ENCODE data around the gene PXMP2.
"Not testable (repeated sequence)": the region's sequence is repeated elsewhere in the genome, so short reads cannot be mapped to it uniquely, and the experiment has no call there.

The PXMP2 gene

DNA sequence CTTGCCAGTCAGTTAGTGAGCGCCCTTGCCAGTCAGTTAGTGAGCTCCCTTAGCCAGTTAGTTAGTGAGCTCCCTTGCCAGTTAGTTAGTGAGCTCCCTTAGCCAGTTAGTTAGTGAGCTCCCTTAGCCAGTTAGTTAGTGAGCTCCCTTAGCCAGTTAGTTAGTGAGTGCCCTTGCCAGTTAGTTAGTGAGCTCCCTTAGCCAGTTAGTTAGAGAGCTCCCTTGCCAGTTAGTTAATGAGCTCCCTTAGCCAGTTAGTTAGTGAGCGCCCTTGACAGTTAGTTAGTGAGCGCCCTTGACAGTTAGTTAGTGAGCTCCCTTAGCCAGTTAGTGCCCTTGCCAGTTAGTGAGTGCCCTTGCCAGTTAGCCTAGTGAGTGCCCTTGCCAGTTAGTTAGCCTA is 7.5 kb downstream of the PXMP2 start:
- not testable (repeated sequence) for DNase-seq (ENCODE audit: low read depth)

DNA sequence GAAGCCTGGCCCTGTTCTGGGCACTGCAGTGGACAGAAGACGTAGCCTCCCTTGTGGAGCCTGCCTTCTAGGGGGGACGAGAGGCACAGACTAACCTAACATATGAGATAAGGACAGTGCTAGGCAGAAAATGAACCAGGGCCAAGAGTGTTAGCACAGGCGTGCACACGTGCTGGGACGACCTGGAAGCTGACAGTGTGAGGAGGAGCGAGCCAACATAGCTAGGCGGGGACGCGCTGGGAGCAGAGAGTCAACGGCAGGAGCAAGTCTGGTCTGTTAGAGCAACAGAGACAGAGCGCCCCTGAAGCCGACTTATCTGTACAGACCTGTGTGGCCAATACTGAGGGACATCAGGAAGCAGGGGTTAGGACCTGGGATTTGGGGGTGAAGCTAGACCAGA is 8.0 kb downstream of the PXMP2 start:
- DNase-seq (ENCODE audit: low read depth) = no peak

DNA sequence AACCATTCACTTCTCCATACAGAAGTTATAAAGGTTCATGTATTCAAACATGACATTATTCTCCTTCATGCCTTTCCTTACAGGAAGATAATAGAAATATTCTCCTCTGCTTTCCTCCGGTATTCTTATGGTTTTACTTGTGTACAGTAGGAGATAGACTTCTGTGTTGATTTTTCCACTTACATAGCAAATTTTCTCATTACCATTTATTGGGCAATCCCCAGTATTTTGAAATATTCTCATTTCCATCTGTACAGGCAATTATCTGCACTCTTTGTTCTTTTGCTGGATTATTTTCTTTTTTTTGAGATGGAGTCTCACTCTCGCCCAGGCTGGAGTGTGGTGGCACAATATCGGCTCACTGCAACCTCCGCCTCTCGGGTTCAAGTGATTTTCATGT is 11.0 kb downstream of the PXMP2 start:
- DNase-seq (ENCODE audit: low read depth) = no peak

DNA sequence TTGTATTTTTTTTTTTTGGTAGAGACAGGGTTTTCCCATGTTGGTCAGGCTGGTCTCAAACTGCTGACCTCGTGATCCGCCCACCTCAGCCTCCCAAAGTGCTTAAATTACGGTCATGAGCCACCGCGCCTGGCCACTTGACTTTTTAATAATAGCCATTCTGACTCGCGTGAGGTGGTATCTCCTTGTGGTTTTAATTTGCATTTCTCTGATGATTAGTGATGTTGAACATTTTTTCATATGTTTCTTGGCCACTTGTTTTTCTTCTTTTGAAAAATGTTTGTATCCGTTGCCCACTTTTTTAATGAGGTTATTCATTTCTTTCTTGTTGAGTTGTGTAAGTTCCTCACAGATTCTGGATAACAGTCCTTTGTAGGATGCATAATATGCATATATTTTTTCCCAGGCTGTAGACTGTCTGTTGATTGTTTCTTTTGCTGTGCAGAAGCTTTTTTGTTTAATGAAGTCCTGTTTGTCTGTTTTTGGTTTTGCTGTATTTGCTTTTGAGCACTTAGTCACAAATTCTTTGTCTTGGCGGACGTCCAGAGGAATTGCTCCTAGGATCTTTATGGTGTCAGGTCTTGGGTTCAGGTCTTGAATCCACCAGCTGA is 12.9 kb downstream of the PXMP2 start:
- DNase-seq (ENCODE audit: low read depth) = no peak

DNA sequence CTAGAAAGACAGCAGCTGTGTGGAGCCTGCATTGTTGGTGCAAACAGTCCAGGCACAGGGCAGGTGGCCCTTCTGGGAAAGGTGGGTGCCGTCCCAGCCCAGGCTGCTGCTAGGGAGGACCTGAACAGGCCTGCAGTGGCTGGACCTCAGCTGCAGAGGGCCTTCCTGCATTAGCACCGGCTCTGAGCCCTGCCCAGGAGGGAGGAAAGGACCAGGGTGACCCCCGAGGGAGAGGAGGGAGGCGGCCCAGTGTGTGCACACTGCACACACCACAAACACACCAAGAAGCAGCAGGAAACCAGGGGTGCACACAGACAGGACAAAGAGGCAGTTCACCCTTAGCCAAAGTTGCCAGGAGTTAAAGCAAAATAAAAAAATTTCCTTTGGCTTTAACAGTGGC is 15.3 kb downstream of the PXMP2 start:
- DNase-seq (ENCODE audit: low read depth) = no peak

DNA sequence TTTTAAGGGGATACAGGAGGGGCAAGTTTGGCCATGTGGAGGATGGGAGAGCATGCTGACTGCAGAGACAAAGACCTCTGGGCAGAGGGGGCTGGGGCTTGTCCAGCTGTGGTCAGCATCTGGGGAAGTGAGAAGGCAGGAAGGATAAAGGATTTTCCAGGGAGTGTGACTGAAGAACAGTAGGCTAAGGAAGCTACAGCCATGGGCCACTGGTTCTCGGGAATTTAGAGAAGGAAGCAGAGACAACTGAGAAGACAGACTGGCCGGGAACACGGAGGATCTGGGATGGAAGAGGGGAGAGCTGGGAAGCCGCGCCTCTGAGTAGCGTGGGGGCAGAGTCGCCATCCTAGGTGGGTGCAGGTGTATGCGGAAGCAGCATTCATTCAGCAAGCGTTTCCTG is 16.3 kb downstream of the PXMP2 start:
- no peak for DNase-seq (ENCODE audit: low read depth)

DNA sequence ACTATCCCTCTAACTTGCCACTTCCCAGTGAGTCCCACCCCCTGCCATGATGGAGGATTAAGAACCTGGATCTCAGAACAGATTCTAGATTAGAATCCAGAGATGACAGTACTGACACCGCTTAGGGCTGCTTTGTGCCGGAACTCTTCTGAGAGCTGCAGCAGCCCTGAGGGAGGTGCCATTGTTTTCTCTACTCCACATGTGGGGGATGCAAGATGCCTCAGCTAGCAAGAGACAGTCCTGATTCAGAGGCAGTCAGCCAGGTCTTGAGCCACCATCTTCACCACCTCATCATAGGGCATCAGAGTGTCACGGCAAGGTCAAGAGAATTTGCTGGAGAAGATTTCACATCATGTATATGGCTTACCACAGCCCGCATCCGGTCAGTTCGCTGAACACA is 19.9 kb downstream of the PXMP2 start:
- no peak for DNase-seq (ENCODE audit: low read depth)

DNA sequence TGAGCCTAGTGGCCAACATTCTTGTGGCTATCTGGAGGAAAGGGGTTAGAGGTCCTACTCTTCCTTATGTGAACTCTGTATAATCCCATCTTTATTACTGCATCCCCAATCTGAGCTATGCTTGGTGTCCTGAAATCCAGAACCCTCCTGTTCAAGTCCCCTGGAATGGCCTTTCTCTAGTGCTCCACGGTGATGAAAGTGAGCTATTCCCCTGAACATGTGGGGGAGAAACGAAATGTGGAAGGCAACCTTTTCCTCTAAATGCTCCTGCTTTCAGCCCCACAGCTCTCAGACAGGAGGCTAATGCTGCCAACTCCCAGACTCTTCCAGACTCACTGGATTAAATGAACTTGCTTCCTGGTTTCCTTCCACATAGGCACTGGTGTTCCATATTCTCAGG is 20.8 kb downstream of the PXMP2 start:
- DNase-seq (ENCODE audit: low read depth) = no peak

DNA sequence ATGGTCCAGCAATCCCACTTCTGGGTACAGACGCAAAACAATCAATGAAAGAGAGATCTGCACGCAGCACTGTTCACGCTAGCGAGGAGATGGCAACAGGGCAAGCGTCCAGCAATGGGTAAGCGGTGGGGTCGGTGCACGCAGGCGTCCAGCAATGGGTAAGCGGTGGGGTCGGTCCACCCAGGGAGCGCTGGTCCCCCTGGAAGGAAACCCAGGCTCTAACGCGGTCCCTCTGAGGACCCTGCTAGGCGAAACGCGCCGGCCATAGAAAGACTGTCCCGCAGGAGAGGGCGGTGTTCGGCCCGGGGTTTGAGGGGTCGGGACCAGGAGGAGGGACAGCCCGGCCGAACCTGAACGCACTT is 22.6 kb downstream of the PXMP2 start:
- DNase-seq (ENCODE audit: low read depth) = no peak

DNA sequence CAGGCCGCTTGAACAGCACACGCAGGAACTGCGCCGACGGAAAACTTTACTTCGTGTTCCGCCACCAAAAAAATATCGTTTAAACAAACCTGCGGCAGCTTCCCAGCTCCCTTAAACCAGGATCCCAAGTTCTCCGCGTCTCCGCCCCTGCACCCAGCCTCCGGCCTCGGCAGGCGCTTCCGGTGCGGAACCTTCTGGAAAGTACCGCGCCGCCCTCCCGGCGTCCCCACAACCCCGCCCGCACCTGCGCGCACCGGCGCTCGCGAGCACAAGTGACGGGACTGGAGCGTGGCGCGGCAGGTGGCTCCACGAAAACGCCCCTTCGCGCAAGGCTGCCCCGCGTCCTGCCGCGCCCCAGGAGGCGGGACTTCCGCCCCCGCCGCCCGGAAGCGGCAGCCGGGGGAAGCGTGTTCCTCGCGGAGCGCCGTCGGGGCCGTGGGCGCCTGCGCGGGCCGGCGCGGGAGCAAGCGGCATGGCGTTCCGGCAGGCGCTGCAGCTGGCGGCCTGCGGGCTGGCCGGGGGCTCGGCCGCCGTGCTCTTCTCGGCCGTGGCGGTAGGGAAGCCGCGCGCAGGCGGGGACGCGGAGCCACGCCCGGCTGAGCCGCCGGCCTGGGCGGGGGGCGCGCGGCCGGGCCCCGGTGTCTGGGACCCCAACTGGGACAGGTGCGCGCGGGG is 23.2 kb downstream of the PXMP2 start, which contains the start of gene PGAM5:
TSS of gene PGAM5 (plus strand) at position 438 of the 675 bp plus-strand sequence. CDS start at position 473, 35 bp downstream.
- peak; percentile 31 for DNase-seq (ENCODE audit: low read depth)

DNA sequence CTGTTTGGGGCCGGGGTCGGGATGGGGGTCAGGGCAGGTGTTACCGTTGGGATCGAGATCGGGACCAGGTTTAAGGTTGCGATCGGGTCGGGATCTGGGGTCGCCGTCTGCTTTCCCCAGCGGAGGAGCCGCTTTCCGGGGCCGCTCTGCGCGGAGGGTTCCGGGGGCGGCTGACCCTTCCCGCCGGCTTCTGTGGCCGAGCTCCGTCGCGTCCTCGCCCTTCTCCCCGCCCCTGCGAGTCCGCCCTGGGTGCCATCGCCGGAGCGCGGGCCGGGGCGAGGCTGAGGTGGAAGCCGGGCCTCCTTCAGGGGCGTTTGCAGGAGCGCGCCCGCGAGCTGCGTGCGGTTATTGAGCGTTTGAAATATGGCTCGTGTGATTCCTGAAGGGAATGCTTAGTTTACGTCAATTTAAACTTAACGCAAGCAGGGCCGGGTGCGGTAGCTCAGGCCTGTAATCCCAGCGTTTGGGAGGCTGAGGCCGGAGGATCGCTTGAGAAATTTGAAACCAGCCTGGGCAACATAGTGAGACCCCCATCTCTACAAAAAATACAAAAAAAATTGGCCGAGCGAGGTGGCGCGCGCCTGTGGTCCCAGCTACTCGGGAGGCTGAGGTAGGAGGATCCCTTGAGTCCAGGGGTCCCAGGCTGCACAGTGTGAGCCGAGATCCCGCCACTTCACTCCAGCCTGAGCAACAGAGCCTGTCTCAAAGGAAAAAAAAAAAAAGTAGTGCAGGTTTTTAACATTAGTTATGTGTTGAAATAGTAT is 23.9 kb downstream of the PXMP2 start:
- DNase-seq (ENCODE audit: low read depth) = no peak

DNA sequence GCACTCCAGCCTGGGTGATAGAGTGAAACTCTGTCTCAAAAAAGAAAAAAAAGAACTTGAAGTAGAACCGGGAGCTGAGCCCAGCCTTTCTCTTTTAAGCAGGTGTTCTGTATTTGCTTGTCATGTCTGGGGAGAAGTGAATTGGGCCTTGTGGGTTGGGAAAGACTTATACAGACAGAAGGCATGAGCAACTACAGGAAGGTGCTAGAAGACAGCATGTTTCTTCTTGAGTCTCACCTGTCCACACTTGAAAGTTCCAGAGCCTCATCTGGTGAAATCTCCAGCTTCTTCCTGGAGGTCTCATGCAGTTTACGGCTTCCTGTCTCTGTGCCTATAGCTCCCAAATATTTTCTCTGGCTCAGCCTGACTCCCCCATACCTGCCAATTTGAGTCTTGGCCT is 25.7 kb downstream of the PXMP2 start:
- no peak for DNase-seq (ENCODE audit: low read depth)

DNA sequence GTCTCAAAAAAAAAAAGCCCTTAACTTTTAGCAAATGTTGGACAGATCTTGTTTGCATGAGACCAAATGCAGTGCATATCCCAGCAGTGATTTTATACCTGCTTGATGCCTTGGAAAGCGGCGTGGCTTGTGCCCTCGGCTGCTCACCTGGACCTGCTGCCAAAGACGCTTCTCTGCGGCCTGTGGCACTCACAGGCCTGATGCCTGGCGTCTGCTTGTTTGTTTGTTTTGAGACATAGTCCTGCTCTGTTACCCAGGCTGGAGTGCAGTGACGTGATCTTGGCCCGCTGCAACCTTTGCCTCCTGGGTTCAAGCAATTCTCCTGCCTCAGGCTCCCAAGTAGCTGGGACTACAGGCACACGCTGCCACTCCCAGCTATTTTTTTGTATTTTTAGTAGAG is 28.5 kb downstream of the PXMP2 start:
- DNase-seq (ENCODE audit: low read depth) = no peak

DNA sequence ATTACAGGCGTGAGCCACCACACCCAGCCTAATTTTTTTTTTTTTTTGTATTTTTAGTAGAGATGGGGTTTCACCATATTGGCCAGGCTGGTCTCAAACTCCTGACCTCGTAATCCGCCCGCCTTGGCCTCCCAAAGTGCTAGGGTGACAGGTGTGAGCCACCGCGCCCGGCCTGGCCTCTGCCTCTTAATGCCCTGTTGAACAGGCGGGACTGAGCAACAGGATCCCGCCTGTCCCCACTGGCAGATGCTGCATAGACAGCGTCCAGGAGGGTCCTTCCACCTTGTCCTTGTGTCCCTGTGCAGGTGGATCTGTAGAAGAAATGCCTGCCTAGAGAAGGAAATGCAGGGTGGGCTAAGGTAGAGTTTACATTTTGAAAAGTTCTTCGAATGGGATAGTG is 29.0 kb downstream of the PXMP2 start:
- no peak for DNase-seq (ENCODE audit: low read depth)

DNA sequence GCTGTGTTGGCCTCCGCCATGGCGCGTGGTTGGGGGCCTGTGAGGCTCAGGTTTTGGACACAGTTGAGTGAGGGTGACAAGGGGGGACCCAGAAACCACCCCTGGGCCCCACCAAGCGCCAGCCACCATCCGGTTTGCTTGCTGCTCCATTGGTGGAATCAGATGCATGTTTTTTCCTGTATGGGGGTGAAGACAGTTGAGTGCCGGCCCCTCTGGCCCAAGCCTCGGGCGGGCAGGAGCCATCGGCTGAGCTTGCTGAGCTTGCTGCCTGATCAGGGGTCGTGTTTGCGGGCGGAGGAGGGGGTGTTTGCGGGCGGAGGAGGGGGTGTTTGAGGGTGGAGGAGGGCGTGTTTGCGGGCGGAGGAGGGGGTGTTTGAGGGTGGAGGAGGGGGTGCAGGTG is 29.6 kb downstream of the PXMP2 start:
- DNase-seq (ENCODE audit: low read depth) = no peak

DNA sequence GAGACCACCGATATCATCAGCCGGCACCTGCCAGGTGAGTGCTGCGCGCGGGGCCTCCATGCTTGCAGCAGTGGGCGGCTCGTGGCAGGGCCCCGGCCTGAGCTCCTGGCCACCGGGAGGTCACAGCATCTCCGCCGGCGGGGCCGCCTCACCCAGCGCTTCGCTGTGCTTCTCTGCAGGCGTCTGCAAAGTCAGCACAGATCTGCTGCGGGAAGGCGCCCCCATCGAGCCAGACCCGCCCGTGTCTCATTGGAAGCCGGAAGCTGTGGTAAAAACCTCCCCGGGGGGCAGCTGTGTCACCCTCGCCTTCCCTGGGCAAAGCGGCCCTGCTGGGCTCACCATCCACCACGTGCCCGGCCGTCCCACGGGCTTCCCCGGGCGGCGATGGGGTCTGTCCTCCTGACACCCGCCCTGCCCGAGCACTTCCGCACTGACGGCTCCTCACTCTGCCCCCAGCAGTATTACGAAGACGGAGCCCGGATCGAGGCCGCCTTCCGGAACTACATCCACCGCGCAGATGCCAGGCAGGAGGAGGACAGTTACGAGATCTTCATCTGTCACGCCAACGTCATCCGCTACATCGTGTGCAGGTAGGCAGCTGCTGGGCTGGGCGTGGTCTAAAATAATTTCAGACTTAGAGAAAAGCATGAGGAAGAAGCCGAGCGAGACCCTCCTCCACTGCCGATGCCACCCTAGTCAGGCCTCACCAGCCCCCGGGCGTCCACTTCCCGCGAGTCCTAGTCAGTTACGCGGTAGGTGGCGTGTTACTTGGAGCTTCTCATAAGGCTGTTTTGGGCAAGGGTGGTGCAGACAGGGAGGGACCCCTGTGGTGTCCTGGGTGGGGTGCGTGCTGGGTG is 30.4 kb downstream of the PXMP2 start:
- no peak for DNase-seq (ENCODE audit: low read depth)

DNA sequence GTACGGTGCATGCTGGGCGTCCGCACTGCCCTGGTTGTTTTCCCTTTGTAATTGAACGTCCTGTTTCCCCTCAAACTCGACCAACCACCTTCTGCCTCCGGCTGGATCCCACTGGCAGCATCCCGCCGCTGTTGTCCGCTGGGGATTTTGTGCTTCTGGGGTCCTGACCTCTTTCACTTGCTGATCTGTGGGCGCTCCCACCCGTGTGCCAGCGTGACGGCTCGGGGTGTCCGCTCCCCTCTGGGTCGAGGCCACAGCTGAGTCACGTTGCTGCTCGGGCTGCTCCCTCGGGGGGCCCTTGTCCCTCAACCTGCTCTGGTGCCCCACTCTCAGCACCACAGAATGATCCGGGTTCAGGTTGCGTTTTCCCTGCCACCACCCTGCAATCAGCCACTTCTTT is 31.3 kb downstream of the PXMP2 start:
- no peak for DNase-seq (ENCODE audit: low read depth)

DNA sequence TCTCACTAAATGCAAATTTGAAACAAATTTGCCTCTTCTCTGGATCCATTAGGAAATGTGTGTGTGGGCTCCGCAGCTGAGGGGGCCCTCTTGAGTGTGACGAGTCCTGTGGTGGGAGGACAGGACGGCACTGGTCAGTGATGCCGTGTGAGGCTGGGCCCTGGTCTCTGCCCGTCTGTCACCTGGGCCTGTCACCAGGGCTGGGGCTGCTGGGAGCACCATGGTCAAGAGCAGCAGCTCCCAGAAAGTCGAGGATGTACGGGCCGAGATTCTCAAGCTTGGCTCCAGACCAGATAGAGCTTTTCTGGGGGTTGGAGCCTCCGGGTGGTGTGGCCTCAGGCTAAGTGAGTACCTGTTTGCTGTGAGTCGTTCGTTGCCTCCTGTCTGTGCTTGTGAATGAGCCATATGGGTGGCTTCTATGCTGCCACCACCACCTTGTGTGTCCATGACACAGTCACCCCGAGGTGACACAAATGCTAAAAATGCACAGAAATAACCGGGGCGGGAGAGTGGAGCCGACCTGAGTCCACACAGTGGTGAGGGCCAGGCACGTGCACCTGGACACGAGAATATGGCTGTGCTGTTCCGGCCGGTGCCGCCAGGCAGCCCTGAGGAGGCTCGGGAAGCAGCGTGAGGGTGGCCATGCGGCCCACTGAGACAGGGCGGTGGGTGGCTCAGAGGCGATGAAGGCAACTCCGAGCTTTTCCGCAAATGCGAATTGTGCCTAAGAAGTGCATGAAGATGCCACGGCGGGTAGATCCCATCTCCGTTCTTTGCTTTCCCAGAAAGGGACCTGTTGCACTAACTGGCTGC is 32.0 kb downstream of the PXMP2 start:
- DNase-seq (ENCODE audit: low read depth) = no peak

DNA sequence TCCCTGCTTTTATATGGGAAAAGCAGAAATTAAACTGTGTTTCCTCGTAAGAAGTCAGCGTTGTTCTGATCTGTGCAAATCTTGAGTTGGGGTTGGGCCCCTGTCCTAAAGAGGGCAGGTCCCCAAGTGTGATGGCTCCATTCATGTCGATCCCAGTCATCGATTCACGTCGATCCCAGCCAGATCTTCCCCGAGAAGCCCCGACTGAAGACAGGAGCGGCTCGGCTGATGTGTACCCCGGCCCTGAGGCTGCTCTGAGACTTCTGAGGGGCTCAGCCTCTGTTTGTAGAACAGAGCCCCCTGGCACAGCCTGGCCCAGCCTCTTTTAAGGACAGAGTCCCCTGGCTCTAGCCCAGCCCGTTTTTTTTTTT is 32.6 kb downstream of the PXMP2 start:
- no peak for DNase-seq (ENCODE audit: low read depth)

DNA sequence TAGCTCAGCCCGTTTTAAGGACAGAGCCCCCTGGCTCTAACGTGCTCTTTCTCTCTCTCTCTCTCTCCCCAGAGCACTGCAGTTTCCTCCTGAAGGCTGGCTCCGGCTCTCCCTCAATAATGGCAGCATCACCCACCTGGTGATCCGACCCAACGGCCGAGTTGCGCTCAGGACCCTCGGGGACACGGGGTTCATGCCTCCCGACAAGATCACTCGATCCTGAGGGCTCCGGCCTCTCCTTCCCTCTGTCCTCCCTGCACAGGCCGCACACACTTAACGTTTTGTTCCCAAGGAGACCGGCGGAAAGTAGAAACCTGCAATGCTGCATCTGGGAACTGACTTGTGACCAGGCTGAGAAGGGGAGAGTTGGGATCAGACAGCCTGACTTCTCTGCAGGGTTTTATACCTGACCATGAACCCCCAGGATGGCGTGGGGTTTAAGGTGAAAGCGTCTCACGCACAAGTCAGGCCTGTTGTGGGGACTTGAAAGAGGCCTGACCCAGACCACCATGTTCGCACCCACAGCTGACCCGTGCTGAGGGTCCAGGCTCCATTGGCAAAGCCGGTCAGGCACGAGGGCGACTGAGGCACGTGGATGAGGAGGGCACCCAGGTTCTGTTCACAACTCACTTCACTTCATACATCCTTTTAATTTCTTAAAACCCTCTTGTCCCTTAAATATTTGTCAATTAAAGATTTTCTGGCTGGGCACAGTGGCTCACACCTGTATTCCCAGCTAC is 33.4 kb downstream of the PXMP2 start:
- no peak for DNase-seq (ENCODE audit: low read depth)
